Psoas muscle (tissue), 8 donors: ENCODE data around the gene PIRT. TPM values are rescaled to one million over a fixed set of nuclear protein-coding genes. Genes with fewer than 3 reads are reported as not detected.

Source experiments
- ATAC-seq, 4 donors: fragments of 200-7000 bp; cut with Tn5 transposase; one replicate each; pipeline ENCODE4 v1.9.1; 2020; ENCODE audit warnings: moderate library complexity in 3 of 4, mild to moderate bottlenecking in 2 of 4
- DNase-seq, 2 donors: peaks; one replicate each; pipeline ENCODE4 v3.0.0-alpha.2; 2020
- H3K27ac ChIP-seq: fragments of 200-600 bp; one replicate; pipeline ENCODE4 v1.8.0; 2022
- H3K27me3 ChIP-seq, 3 donors: fragments of 200-600 bp in 1 of 3; one replicate each; pipeline versions ENCODE4 v1.6.1 to v1.8.0; 2013 to 2022; ENCODE audit warnings: low read length in 2 of 3, mild to moderate bottlenecking in 2 of 3, moderate library complexity in 1 of 3; ENCODE audit not compliant: insufficient read depth in 3 of 3
- H3K36me3 ChIP-seq, 2 donors: fragments of 200-600 bp in 1 of 2; one replicate each; pipeline versions ENCODE4 v1.6.1 to v1.8.0; 2013 to 2022; ENCODE audit warnings: low read depth in 1 of 2, mild to moderate bottlenecking in 1 of 2, moderate library complexity in 1 of 2; ENCODE audit not compliant: insufficient read depth in 1 of 2
- H3K4me1 ChIP-seq: fragments of 200-600 bp; one replicate; pipeline ENCODE4 v1.8.0; 2022
- H3K4me3 ChIP-seq: fragments of 200-600 bp; one replicate; pipeline ENCODE4 v1.8.0; 2022; ENCODE audit warnings: mild to moderate bottlenecking
- H3K9me3 ChIP-seq: fragments of 200-600 bp; one replicate; pipeline ENCODE4 v1.8.0; 2022
- WGBS, 3 donors: extraction: QIAGEN DNeasy Blood & Tissue Kit; methylation state at CpG; one replicate each; pipeline versions ENCODE4 v1.1.6 to v1.1.7; 2013; 5-methylcytosine and 5-hydroxymethylcytosine counted together
- intact Hi-C, 2 donors: fragments of 100-400 bp; cut with DNase I; formaldehyde crosslinking; loops; one replicate each; pipeline versions ENCODE4 v1.11.0 to v1.14.2; 2022
- polyA plus RNA-seq, 3 donors: library from polyadenylated mRNA; stranded (reverse); fragments of 200-250 nt; gene quantifications; one replicate each; pipeline ENCODE4 v1.2.3, GENCODE V29; 2013
- total RNA-seq, 4 donors: library from RNA; stranded (reverse); fragmentation: NEBNext Ultra II Directional in 2 of 4; extraction: Animal tissue kit (Norgen Biotek cat#: 25700) in 2 of 4; gene quantifications; one replicate each; pipeline versions ENCODE4 v1.2.1 to v1.2.4, GENCODE V29; 2021 to 2023
- TF ChIP-seq, protein P1 (sequence below): fragments of 200-600 bp; IDR thresholded peaks from one replicate; pipeline ENCODE4 v1.8.0; 2022; ENCODE audit warnings: antibody characterized with exemption
- donor health status: healthy with polysubstance abuse.
- donor health status: DM: no; HTN: no; CAD: no; lungs with moderate emphysema.
- donor health status: Bipolar disorder and iron deficiency.
- donor health status: healthy.
- donor health status: DM: yes; HTN: yes; CAD: no.
- donor health status: DM: no; HTN: no; CAD: no.
- donor health status: DM: no; HTN: no; CAD: no.
- donor health status: DM: yes; HTN: yes; CAD: no.

PIRT gene
- total and polyA plus RNA-seq, 7 donors = 0.01 TPM; not detected in 6

GRCh38 chr17:10775740-10776356, 62.0 kb downstream of the PIRT start:
- intact Hi-C loops = no loop called here
- Histone ChIP-seq H3K36me3 (no peaks in the 10 kb centered on the region), H3K27me3 (no peaks in the 10 kb centered on the region), H3K27ac (no peak overlapping the region), H3K4me3 (no peak overlapping the region), H3K4me1 (no peaks in the 10 kb centered on the region), H3K9me3 (no peaks in the 10 kb centered on the region)
- ATAC-seq (no peak), DNase-seq (no peak)
- 67 to 83% (median 75%) methylated on average over 5 of the region's 5 CpGs for WGBS, 3 donors
- TF ChIP-seq, protein P1, sequence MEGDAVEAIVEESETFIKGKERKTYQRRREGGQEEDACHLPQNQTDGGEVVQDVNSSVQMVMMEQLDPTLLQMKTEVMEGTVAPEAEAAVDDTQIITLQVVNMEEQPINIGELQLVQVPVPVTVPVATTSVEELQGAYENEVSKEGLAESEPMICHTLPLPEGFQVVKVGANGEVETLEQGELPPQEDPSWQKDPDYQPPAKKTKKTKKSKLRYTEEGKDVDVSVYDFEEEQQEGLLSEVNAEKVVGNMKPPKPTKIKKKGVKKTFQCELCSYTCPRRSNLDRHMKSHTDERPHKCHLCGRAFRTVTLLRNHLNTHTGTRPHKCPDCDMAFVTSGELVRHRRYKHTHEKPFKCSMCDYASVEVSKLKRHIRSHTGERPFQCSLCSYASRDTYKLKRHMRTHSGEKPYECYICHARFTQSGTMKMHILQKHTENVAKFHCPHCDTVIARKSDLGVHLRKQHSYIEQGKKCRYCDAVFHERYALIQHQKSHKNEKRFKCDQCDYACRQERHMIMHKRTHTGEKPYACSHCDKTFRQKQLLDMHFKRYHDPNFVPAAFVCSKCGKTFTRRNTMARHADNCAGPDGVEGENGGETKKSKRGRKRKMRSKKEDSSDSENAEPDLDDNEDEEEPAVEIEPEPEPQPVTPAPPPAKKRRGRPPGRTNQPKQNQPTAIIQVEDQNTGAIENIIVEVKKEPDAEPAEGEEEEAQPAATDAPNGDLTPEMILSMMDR = no peak

GRCh38 chr17:10775058-10775457, 62.8 kb downstream of the PIRT start:
- Histone ChIP-seq H3K4me3 (no peak overlapping the region), H3K4me1 (no peaks in the 10 kb centered on the region), H3K36me3 (no peaks in the 10 kb centered on the region), H3K27me3 (no peaks in the 10 kb centered on the region), H3K9me3 (no peaks in the 10 kb centered on the region), H3K27ac (no peak overlapping the region)
- TF ChIP-seq, protein P1 = no peak
- WGBS, 3 donors = 90 to 100% (median 94%) methylated on average over 4 of the region's 4 CpGs
- DNase-seq (no peak), ATAC-seq (no peak)
- intact Hi-C loops = no loop called here

GRCh38 chr17:10773391-10773790, 64.5 kb downstream of the PIRT start:
- 46 to 58% (median 47%) methylated on average over 2 of the region's 2 CpGs for WGBS, 3 donors
- ATAC-seq (no peak), DNase-seq (no peak)
- no peak overlapping the region for H3K27ac ChIP-seq
- H3K36me3 ChIP-seq = no peaks in the 10 kb centered on the region
- no peak overlapping the region for H3K4me3 ChIP-seq
- intact Hi-C loops = no loop called here
- no peaks in the 10 kb centered on the region for H3K27me3 ChIP-seq
- no peaks in the 10 kb centered on the region for H3K9me3 ChIP-seq
- no peaks in the 10 kb centered on the region for H3K4me1 ChIP-seq
- TF ChIP-seq, protein P1 = no peak

Other genes starting within 250 kb of the PIRT start
- 100 to 1,000 TPM in 1 of 4 donors, 10 to 100 TPM in 1, 1 to 10 TPM in 2; 5.8 to 261 (median 34.6) TPM for gene MYH3, start 180.8 kb downstream of the PIRT start, total RNA-seq
- 1 to 10 TPM; 1.9 to 5.4 (median 2.1) TPM for gene MYH3, start 180.8 kb downstream of the PIRT start, polyA plus RNA-seq
- gene SCO1, start 140.6 kb downstream of the PIRT start, total RNA-seq = 10 to 100 TPM; 25.9 to 36.1 (median 27.5) TPM
- 10 to 100 TPM; 17.5 to 38.9 (median 28.6) TPM for gene SCO1, start 140.6 kb downstream of the PIRT start, polyA plus RNA-seq
- 10 to 100 TPM in 2 of 4 donors, 1 to 10 TPM in 2; 8.9 to 15.8 (median 10.6) TPM for gene ADPRM, start 140.5 kb downstream of the PIRT start, total RNA-seq
- 10 to 100 TPM; 10.6 to 14.6 (median 13.7) TPM for gene ADPRM, start 140.5 kb downstream of the PIRT start, polyA plus RNA-seq
- gene TMEM220, start 108.1 kb downstream of the PIRT start, total RNA-seq = 1 to 10 TPM; 4.2 to 8.9 (median 6.5) TPM
- 1 to 10 TPM; 3.4 to 4.9 (median 3.6) TPM for gene TMEM220, start 108.1 kb downstream of the PIRT start, polyA plus RNA-seq
- gene TMEM238L, start 34.0 kb downstream of the PIRT start, total RNA-seq = not detected
- gene TMEM238L, start 34.0 kb downstream of the PIRT start, polyA plus RNA-seq = under 1 TPM in 2 of 3 donors, not detected in 1; 0.03 to 0.07 TPM